NT2/D1 (cell line): ENCODE results near the gene EXTL1.

Experiments used
- YY1 ChIP-seq: IDR thresholded peaks from 2 replicates; pipeline ENCODE4 v1.6.1; 2011; ENCODE audit not compliant: insufficient read length, insufficient read depth
- ZNF274 ChIP-seq: IDR thresholded peaks from 2 replicates; pipeline ENCODE4 v1.6.1; 2011; ENCODE audit warnings: mild to moderate bottlenecking, low read depth, low read length

DNA sequence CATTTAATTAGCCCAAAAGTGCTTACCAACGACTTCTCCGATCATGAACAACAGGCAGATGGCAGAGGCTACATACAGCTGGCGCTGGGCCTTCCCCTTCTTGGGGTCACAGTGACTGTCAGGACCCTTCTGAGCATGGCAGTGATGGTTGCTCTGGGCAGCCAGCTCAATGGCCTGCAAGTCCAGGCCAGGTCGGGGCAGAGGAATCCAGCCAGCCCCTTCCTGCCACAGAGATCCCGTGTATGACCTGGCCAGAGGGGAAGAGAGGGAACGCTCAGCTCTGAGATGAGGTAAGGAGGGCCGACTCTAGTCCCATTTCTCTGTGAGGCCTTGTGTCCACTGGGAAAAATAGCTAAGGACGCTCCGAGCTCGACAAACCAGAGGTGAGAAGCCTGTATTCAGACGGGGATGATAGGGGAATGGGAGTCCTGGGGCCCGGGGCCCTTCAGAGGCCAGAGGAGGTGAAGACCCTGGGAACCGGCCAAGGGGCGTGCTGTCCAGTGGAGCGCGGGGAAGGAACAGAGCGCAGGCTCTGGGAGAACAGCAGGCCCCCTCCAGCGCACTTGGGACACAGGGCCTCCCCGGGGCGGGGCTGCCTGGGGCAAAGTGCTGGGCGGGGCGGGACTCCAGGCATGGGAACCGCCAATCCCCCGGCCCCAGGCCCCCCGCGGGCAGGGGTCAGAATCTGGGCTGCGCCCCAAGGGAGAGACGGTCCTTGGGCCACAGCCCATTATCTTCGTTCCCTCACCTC lies 23.6 kb downstream of the EXTL1 start:
- TF ChIP-seq YY1 (no peak), ZNF274 (no peak)
